Mononuclear cell (primary cell): ENCODE measurements around the gene TXNDC16. TPM values are rescaled to one million over a fixed set of nuclear protein-coding genes. Genes with fewer than 3 reads are reported as not detected.
"Not testable (repeated sequence)": the region's sequence is repeated elsewhere in the genome, so short reads cannot be mapped to it uniquely, and the experiment has no call there.

Experiments
- H3K27me3 ChIP-seq: 2 replicates; pipeline ENCODE4 v1.6.0; 2011; ENCODE audit warnings: low read length, control low read depth; ENCODE audit not compliant: insufficient read depth
- H3K4me1 ChIP-seq: 2 replicates; pipeline ENCODE4 v1.5.1; 2011; ENCODE audit warnings: mild to moderate bottlenecking, low read length, control low read depth; ENCODE audit not compliant: insufficient read depth
- H3K4me3 ChIP-seq: 2 replicates; pipeline ENCODE4 v1.5.1; 2011; ENCODE audit warnings: mild to moderate bottlenecking, low read length, moderate library complexity
- H3K9me3 ChIP-seq: 2 replicates; pipeline ENCODE4 v1.5.1; 2011; ENCODE audit warnings: low read depth, mild to moderate bottlenecking, control low read depth, low read length
- total RNA-seq: library from RNA; depleted of rRNA; stranded (reverse); fragments of >200 nt; gene quantifications from one replicate; pipeline ENCODE4 v1.2.3, GENCODE V29; 2012

The TXNDC16 gene
- total RNA-seq, 1 donor: 18.5 TPM

GRCh38 chr14:52494444-52494843 is 57.9 kb downstream of the TXNDC16 start:
- Histone ChIP-seq H3K27me3 (no peaks in the 10 kb centered on the region), H3K9me3 (peaks cover 7% of the 10 kb centered on the region), H3K4me3 (no peak overlapping the region), H3K4me1 (no peaks in the 10 kb centered on the region)

GRCh38 chr14:52485350-52485960 is 66.8 kb downstream of the TXNDC16 start:
- Histone ChIP-seq H3K9me3 (no peaks in the 10 kb centered on the region), H3K27me3 (no peaks in the 10 kb centered on the region), H3K4me3 (no peak overlapping the region), H3K4me1 (no peaks in the 10 kb centered on the region)

- H3K27me3 ChIP-seq: no peaks in the 10 kb centered on the region
- no peaks in the 10 kb centered on the region for H3K4me1 ChIP-seq
- no peak overlapping the region for H3K4me3 ChIP-seq
- no peaks in the 10 kb centered on the region for H3K9me3 ChIP-seq
These were observed 70.4 kb downstream of the TXNDC16 start for GRCh38 chr14:52481864-52482263.

- H3K4me1 ChIP-seq: no peaks in the 10 kb centered on the region
- H3K9me3 ChIP-seq: no peaks in the 10 kb centered on the region
- H3K4me3 ChIP-seq: no peak overlapping the region
- no peaks in the 10 kb centered on the region for H3K27me3 ChIP-seq
These were observed 78.7 kb downstream of the TXNDC16 start for GRCh38 chr14:52473557-52473956.

- H3K4me3 ChIP-seq: no peak overlapping the region
- no peaks in the 10 kb centered on the region for H3K4me1 ChIP-seq
- no peaks in the 10 kb centered on the region for H3K27me3 ChIP-seq
- no peaks in the 10 kb centered on the region for H3K9me3 ChIP-seq
These were observed 79.6 kb downstream of the TXNDC16 start for GRCh38 chr14:52472728-52473127.

- not testable (repeated sequence) for H3K4me1 ChIP-seq
These were observed 80.1 kb downstream of the TXNDC16 start for GRCh38 chr14:52472251-52472650.

GRCh38 chr14:52467515-52468266 is 84.6 kb downstream of the TXNDC16 start:
- Histone ChIP-seq H3K9me3 (no peaks in the 10 kb centered on the region), H3K4me3 (no peak overlapping the region)

More at GRCh38 chr14:52472251-52472650, 80.1 kb downstream of the TXNDC16 start:
- not testable (repeated sequence) for H3K4me3 ChIP-seq, H3K27me3 ChIP-seq, H3K9me3 ChIP-seq

GRCh38 chr14:52464175-52464574 is 88.1 kb downstream of the TXNDC16 start:
- no peaks in the 10 kb centered on the region for H3K27me3 ChIP-seq
- H3K4me3 ChIP-seq: no peak overlapping the region
- H3K4me1 ChIP-seq: no peaks in the 10 kb centered on the region
- H3K9me3 ChIP-seq: peaks cover 7% of the 10 kb centered on the region

More at GRCh38 chr14:52467515-52468266, 84.6 kb downstream of the TXNDC16 start:
- no peaks in the 10 kb centered on the region for H3K27me3 ChIP-seq
- no peaks in the 10 kb centered on the region for H3K4me1 ChIP-seq

GRCh38 chr14:52463375-52463774 is 88.9 kb downstream of the TXNDC16 start:
- Histone ChIP-seq H3K4me3 (no peak overlapping the region), H3K4me1 (no peaks in the 10 kb centered on the region), H3K27me3 (no peaks in the 10 kb centered on the region), H3K9me3 (peaks cover 7% of the 10 kb centered on the region)

- no peaks in the 10 kb centered on the region for H3K27me3 ChIP-seq
- no peak overlapping the region for H3K4me3 ChIP-seq
- H3K4me1 ChIP-seq: no peaks in the 10 kb centered on the region
- H3K9me3 ChIP-seq: peaks cover 7% of the 10 kb centered on the region
These were observed 90.6 kb downstream of the TXNDC16 start for GRCh38 chr14:52461721-52462120.

- H3K4me1 ChIP-seq: no peaks in the 10 kb centered on the region
- H3K4me3 ChIP-seq: no peak overlapping the region
- no peaks in the 10 kb centered on the region for H3K27me3 ChIP-seq
- peaks cover 7% of the 10 kb centered on the region for H3K9me3 ChIP-seq
These were observed 93.6 kb downstream of the TXNDC16 start for GRCh38 chr14:52458721-52459085.

- no peaks in the 10 kb centered on the region for H3K27me3 ChIP-seq
- no peak overlapping the region for H3K4me3 ChIP-seq
- H3K4me1 ChIP-seq: no peaks in the 10 kb centered on the region
- H3K9me3 ChIP-seq: peaks cover 7% of the 10 kb centered on the region
These were observed 94.9 kb downstream of the TXNDC16 start for GRCh38 chr14:52457411-52457810.

- H3K4me1 ChIP-seq: no peaks in the 10 kb centered on the region
- no peaks in the 10 kb centered on the region for H3K27me3 ChIP-seq
- H3K4me3 ChIP-seq: no peak overlapping the region
- no peaks in the 10 kb centered on the region for H3K9me3 ChIP-seq
These were observed 96.8 kb downstream of the TXNDC16 start for GRCh38 chr14:52455291-52456088.

GRCh38 chr14:52447236-52447635 is 105.1 kb downstream of the TXNDC16 start:
- H3K4me1 ChIP-seq: no peaks in the 10 kb centered on the region
- H3K4me3 ChIP-seq: no peak overlapping the region
- H3K27me3 ChIP-seq: no peaks in the 10 kb centered on the region
- H3K9me3 ChIP-seq: peaks cover 11% of the 10 kb centered on the region

- H3K9me3 ChIP-seq: peaks cover 11% of the 10 kb centered on the region
- H3K4me3 ChIP-seq: no peak overlapping the region
- H3K4me1 ChIP-seq: no peaks in the 10 kb centered on the region
- no peaks in the 10 kb centered on the region for H3K27me3 ChIP-seq
These were observed 106.0 kb downstream of the TXNDC16 start for GRCh38 chr14:52446355-52446754.
